Measurements from ENCODE around the gene TMEM181.

TMEM181 gene

GRCh38 chr6:158680015-158680414, 120.1 kb downstream of the TMEM181 start:
- FAIRE-seq (no peak), DNase-seq (ENCODE audit: insufficient read length, low spot score) (no peak)
- no peak for TF ChIP-seq CTCF (IDR thresholded peaks at IDR 0.05; ENCODE audit: insufficient read depth, missing control alignments)

- DNase-seq (ENCODE audit: insufficient read length, low spot score): no peak
- no peak for FAIRE-seq
- no peak for TF ChIP-seq CTCF (IDR thresholded peaks at IDR 0.05; ENCODE audit: insufficient read depth, missing control alignments)
Observed at GRCh38 chr6:158680481-158680880, 120.6 kb downstream of the TMEM181 start.

GRCh38 chr6:158684311-158684710, 124.4 kb downstream of the TMEM181 start:
- TF ChIP-seq CTCF (IDR thresholded peaks at IDR 0.05; ENCODE audit: insufficient read depth, missing control alignments): no peak
- FAIRE-seq: no peak
- DNase-seq (ENCODE audit: insufficient read length, low spot score): no peak

GRCh38 chr6:158684745-158685324, 124.9 kb downstream of the TMEM181 start:
- no peak for TF ChIP-seq CTCF (IDR thresholded peaks at IDR 0.05; ENCODE audit: insufficient read depth, missing control alignments)
- DNase-seq (ENCODE audit: insufficient read length, low spot score) (no peak), FAIRE-seq (no peak)

Measured in D721Med (cell line).